ENCODE data around the gene RAB27B. TPM values are rescaled to one million over a fixed set of nuclear protein-coding genes. Genes with fewer than 3 reads are reported as not detected.

Gene RAB27B
- total and polyA plus RNA-seq, 2 donors (not counting 1 experiment from before 2014, with no cell fraction given): 0.01 to 0.07 TPM

DNA sequence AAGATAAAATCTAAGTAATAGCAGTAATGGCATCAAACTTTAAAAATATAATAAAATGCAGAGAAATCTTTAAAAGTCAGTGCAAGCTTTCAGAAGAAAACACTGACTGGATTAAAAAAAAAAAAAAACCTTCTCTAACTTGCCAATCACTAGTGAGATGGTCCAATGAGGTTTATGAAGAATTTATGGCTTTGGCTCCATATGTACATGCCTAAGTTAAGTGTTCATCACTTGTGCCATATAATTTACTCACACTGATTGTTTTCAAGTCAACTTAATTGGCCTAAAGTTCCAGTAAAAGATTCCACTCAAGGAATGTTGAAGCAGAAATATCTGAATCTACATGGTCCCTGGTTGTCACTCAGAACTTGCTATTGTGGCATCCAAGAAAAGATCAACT lies 40.7 kb upstream of the RAB27B start:
- DNase-seq: no peak
- POLR2A ChIA-PET: no interaction called here
- H3K9me3 ChIP-seq (ENCODE audit: control extremely low read depth in 1 of 3, control insufficient read depth in 2 of 3, insufficient read depth in 1 of 3, low read length in 2 of 3): peaks cover 0 to 3% (median 0%) of the 10 kb centered on the region in 3 donors
- intact Hi-C loops (cut with micrococcal nuclease): no loop called here
- H3K4me3 Mint-ChIP-seq: no peak overlapping the region
- CTCF ChIA-PET: no interaction called here
- H3K27me3 Mint-ChIP-seq: peaks cover 9% of the 10 kb centered on the region
- no peaks in the 10 kb centered on the region for H4K20me1 ChIP-seq (ENCODE audit: control insufficient read depth, insufficient read depth, low read length, poor library complexity, severe bottlenecking)
- no peak overlapping the region for H3K4me2 ChIP-seq (replicated peaks; ENCODE audit: low read depth, low read length, poor library complexity, severe bottlenecking)
- H3K27ac Mint-ChIP-seq: no peak overlapping the region
- H3K36me3 ChIP-seq (replicated peaks in 1 of 2; ENCODE audit: control extremely low read depth in 1 of 2, control insufficient read depth in 1 of 2, extremely low read depth in 1 of 2, insufficient read depth in 2 of 2, low read length in 1 of 2): no peaks in the 10 kb centered on the region
- no peak overlapping the region for H2AFZ ChIP-seq (ENCODE audit: insufficient read depth, low read depth, low read length, poor library complexity, severe bottlenecking)
- TF ChIP-seq EZH2 (IDR thresholded peaks at IDR 0.05; ENCODE audit: borderline replicate concordance, insufficient read depth, low read depth, low read length, poor library complexity, severe bottlenecking): no peak
- TF ChIP-seq, protein P1, sequence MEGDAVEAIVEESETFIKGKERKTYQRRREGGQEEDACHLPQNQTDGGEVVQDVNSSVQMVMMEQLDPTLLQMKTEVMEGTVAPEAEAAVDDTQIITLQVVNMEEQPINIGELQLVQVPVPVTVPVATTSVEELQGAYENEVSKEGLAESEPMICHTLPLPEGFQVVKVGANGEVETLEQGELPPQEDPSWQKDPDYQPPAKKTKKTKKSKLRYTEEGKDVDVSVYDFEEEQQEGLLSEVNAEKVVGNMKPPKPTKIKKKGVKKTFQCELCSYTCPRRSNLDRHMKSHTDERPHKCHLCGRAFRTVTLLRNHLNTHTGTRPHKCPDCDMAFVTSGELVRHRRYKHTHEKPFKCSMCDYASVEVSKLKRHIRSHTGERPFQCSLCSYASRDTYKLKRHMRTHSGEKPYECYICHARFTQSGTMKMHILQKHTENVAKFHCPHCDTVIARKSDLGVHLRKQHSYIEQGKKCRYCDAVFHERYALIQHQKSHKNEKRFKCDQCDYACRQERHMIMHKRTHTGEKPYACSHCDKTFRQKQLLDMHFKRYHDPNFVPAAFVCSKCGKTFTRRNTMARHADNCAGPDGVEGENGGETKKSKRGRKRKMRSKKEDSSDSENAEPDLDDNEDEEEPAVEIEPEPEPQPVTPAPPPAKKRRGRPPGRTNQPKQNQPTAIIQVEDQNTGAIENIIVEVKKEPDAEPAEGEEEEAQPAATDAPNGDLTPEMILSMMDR (IDR thresholded peaks at IDR 0.05): no peak
- H3K4me3 ChIP-seq (ENCODE audit: control extremely low read depth in 1 of 5, extremely low read depth in 1 of 5, insufficient read depth in 1 of 5, low read depth in 2 of 5, low read length in 4 of 5): no peak overlapping the region
- H3K27me3 ChIP-seq (replicated peaks in 1 of 4; ENCODE audit: control extremely low read depth in 1 of 4, control insufficient read depth in 3 of 4, insufficient read depth in 4 of 4, low read length in 3 of 4): no peaks in the 10 kb centered on the region
- H3K27ac ChIP-seq (ENCODE audit: low read length in 2 of 2): no peak overlapping the region
- H3K79me2 ChIP-seq (ENCODE audit: control insufficient read depth, insufficient read depth, low read length): no peaks in the 10 kb centered on the region
- no peaks in the 10 kb centered on the region for H3K9me3 Mint-ChIP-seq (ENCODE audit: insufficient read depth)
- no peak overlapping the region for H3K9ac ChIP-seq (ENCODE audit: low read length)
- H3K4me1 Mint-ChIP-seq: peaks cover 3% of the 10 kb centered on the region
- no peaks in the 10 kb centered on the region for H3K4me1 ChIP-seq (ENCODE audit: control insufficient read depth in 2 of 2, insufficient read depth in 2 of 2, low read length in 2 of 2)
- ATAC-seq (ENCODE audit: low read depth): no peak

DNA sequence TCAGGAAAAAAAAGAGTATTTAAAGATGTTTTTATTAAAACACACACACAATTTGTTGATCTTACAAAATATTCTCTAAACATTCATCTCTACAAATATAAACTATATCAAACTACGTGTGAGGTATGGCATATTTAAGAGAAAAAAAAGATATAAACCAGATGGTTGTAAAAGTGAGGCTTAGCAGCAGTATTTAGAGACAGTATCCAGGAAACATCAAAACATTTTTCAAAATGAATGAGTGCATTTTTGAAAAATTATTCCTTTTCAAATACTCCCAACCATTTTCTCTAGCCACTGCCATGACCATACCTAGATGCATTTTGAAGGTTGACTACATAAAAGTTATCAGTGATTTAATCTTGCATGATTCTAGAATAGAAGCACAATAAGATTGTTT lies 38.2 kb upstream of the RAB27B start:
- ChIA-PET POLR2A (no interaction called here), CTCF (no interaction called here)
- Mint-ChIP-seq H3K4me3 (no peak overlapping the region), H3K27me3 (no peaks in the 10 kb centered on the region), H3K4me1 (peaks cover 3% of the 10 kb centered on the region), H3K27ac (no peak overlapping the region), H3K9me3 (ENCODE audit: insufficient read depth) (no peaks in the 10 kb centered on the region)
- Histone ChIP-seq H3K9me3 (ENCODE audit: control extremely low read depth in 1 of 3, control insufficient read depth in 2 of 3, insufficient read depth in 1 of 3, low read length in 2 of 3) (no peaks in the 10 kb centered on the region), H3K4me3 (ENCODE audit: control extremely low read depth in 1 of 5, extremely low read depth in 1 of 5, insufficient read depth in 1 of 5, low read depth in 2 of 5, low read length in 4 of 5) (no peak overlapping the region), H2AFZ (ENCODE audit: insufficient read depth, low read depth, low read length, poor library complexity, severe bottlenecking) (no peak overlapping the region), H3K9ac (ENCODE audit: low read length) (no peak overlapping the region), H3K27me3 (replicated peaks in 1 of 4; ENCODE audit: control extremely low read depth in 1 of 4, control insufficient read depth in 3 of 4, insufficient read depth in 4 of 4, low read length in 3 of 4) (no peaks in the 10 kb centered on the region), H3K79me2 (ENCODE audit: control insufficient read depth, insufficient read depth, low read length) (no peaks in the 10 kb centered on the region), H3K4me1 (ENCODE audit: control insufficient read depth in 2 of 2, insufficient read depth in 2 of 2, low read length in 2 of 2) (no peaks in the 10 kb centered on the region), H3K36me3 (replicated peaks in 1 of 2; ENCODE audit: control extremely low read depth in 1 of 2, control insufficient read depth in 1 of 2, extremely low read depth in 1 of 2, insufficient read depth in 2 of 2, low read length in 1 of 2) (no peaks in the 10 kb centered on the region), H4K20me1 (ENCODE audit: control insufficient read depth, insufficient read depth, low read length, poor library complexity, severe bottlenecking) (no peaks in the 10 kb centered on the region), H3K4me2 (replicated peaks; ENCODE audit: low read depth, low read length, poor library complexity, severe bottlenecking) (no peak overlapping the region), H3K27ac (ENCODE audit: low read length in 2 of 2) (no peak overlapping the region)
- no CpG with 5 or more reads among the region's 1 CpG for WGBS (ENCODE audit: insufficient coverage)
- ATAC-seq (ENCODE audit: low read depth): no peak
- TF ChIP-seq EZH2 (IDR thresholded peaks at IDR 0.05; ENCODE audit: borderline replicate concordance, insufficient read depth, low read depth, low read length, poor library complexity, severe bottlenecking): no peak
- TF ChIP-seq, protein P1 (IDR thresholded peaks at IDR 0.05): no peak
- DNase-seq: no peak
- intact Hi-C loops (cut with micrococcal nuclease): no loop called here
